ENCODE data around the gene ARPC2. TPM values are rescaled to one million over a fixed set of nuclear protein-coding genes. Genes with fewer than 3 reads are reported as not detected.
"Not testable (repeated sequence)": the region's sequence is repeated elsewhere in the genome, so short reads cannot be mapped to it uniquely, and the experiment has no call there.

Gene ARPC2
- 100 to 1,000 TPM; 210 to 284 (median 246) TPM for total RNA-seq

GRCh38 chr2:218216674-218217359 lies at the start of gene ARPC2:
ARPC2 (plus strand) TSS chr2:218217189; CDS start chr2:218217471, 282 bp downstream.
- H3K27me3 ChIP-seq = no peaks in the 10 kb centered on the region
- peak within 1 kb of the TSS; percentile 72 to 94 (median 92) for H3K4me3 ChIP-seq
- H3K4me1 ChIP-seq = peaks cover 0 to 42% (median 23%) of the 10 kb centered on the region in 4 donors
- H3K9me3 ChIP-seq = no peaks in the 10 kb centered on the region
- H3K27ac ChIP-seq = peak within 1 kb of the TSS; percentile 96 to 100 (median 96)
- peaks cover 0 to 7% (median 0%) of the 10 kb centered on the region in 3 donors for H3K36me3 ChIP-seq
- DNase-seq = peak; percentile 94 to 98 (median 97)
- TF ChIP-seq, protein P1, sequence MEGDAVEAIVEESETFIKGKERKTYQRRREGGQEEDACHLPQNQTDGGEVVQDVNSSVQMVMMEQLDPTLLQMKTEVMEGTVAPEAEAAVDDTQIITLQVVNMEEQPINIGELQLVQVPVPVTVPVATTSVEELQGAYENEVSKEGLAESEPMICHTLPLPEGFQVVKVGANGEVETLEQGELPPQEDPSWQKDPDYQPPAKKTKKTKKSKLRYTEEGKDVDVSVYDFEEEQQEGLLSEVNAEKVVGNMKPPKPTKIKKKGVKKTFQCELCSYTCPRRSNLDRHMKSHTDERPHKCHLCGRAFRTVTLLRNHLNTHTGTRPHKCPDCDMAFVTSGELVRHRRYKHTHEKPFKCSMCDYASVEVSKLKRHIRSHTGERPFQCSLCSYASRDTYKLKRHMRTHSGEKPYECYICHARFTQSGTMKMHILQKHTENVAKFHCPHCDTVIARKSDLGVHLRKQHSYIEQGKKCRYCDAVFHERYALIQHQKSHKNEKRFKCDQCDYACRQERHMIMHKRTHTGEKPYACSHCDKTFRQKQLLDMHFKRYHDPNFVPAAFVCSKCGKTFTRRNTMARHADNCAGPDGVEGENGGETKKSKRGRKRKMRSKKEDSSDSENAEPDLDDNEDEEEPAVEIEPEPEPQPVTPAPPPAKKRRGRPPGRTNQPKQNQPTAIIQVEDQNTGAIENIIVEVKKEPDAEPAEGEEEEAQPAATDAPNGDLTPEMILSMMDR (IDR thresholded peaks at IDR 0.05) = peak in 4 of 6 experiments; percentile 16 to 64 (median 58)
- peak; percentile 90 to 93 for TF ChIP-seq POLR2A (IDR thresholded peaks at IDR 0.05)

- no peaks in the 10 kb centered on the region for H3K4me1 ChIP-seq
- H3K4me3 ChIP-seq = no peak overlapping the region
- no peaks in the 10 kb centered on the region for H3K27me3 ChIP-seq
- no peak for DNase-seq
- TF ChIP-seq, protein P1 (IDR thresholded peaks at IDR 0.05) = no peak
- TF ChIP-seq POLR2A (IDR thresholded peaks at IDR 0.05) = no peak
- no peaks in the 10 kb centered on the region for H3K36me3 ChIP-seq
- no peak overlapping the region for H3K27ac ChIP-seq
- H3K9me3 ChIP-seq = no peaks in the 10 kb centered on the region
Measured at GRCh38 chr2:218168016-218168415, 49.0 kb upstream of the ARPC2 start.

DNA sequence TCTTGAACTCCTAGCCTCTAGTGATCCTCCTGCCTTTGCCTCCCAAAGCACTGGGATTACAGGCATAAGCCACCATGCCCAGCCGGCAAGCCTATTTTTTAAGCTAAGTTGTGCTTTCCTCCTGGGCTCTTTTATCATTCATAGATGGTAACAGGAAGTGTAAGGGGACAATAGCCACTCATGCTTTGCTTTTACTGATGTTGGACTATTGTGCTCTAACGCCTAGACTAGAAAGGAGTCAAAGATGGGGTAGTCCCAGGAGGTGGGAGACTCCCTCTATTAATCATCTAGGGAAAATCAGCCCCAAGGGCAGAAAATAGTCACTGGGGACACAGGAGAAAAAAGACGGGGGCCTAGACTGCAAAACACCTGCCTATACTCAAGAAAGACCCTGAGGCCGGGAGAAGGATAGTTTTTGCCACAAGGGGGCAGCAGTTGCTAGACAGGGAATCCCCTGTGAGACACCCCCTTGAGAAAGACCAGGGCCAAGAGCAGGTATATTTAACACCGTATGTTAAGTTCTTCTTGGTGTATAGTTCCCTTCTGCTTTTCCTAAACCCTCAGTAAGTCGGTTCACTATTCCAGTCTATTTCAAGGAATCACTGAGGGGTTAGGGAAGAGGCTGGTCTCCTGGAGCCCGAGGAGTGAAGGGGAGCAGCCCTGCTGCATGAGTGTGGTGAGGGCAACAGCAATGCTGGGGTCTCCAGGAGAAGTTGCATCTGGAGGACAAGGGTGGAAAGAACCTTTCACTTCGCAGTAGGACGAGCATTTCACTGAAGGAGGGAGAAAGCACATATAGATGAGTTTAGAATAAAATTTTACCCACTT lies 48.1 kb upstream of the ARPC2 start:
- H3K27me3 ChIP-seq = no peaks in the 10 kb centered on the region
- no peak for TF ChIP-seq POLR2A (IDR thresholded peaks at IDR 0.05)
- TF ChIP-seq, protein P1 (IDR thresholded peaks at IDR 0.05) = peak in 5 of 6 experiments; percentile 34 to 70 (median 46)
- DNase-seq = peak in 2 of 3 donors; percentile 68 to 84
- H3K4me1 ChIP-seq = no peaks in the 10 kb centered on the region
- H3K9me3 ChIP-seq = no peaks in the 10 kb centered on the region
- H3K27ac ChIP-seq = no peak overlapping the region
- H3K4me3 ChIP-seq = no peak overlapping the region
- H3K36me3 ChIP-seq = no peaks in the 10 kb centered on the region

- peak in 1 of 3 donors; percentile 61 for DNase-seq
- no peaks in the 10 kb centered on the region for H3K36me3 ChIP-seq
- TF ChIP-seq, protein P1 (IDR thresholded peaks at IDR 0.05) = no peak
- TF ChIP-seq POLR2A (IDR thresholded peaks at IDR 0.05) = no peak
- H3K4me3 ChIP-seq = no peak overlapping the region
- no peaks in the 10 kb centered on the region for H3K27me3 ChIP-seq
- H3K9me3 ChIP-seq = no peaks in the 10 kb centered on the region
- no peaks in the 10 kb centered on the region for H3K4me1 ChIP-seq
- H3K27ac ChIP-seq = no peak overlapping the region
Measured at GRCh38 chr2:218169757-218170546, 47.0 kb upstream of the ARPC2 start.

DNA sequence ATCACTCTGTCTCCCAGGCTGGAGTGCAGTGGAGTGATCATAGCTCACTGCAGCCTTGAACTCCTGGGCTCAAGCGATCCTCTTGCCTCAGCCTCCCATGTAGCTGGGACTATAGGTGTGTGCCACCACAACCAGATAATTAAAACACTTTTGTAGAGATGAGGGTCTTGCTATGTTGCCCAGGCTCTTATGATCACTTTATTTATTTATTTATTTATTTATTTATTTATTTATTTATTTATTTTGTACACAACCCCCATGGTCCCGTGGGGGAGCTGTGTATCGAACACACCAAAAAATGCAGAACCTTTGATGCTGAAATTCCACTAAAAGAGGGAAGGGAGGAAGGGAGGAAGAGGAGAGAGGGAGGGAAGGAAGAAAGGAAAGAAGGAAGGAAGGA lies 45.2 kb upstream of the ARPC2 start:
- not testable (repeated sequence) for H3K4me1 ChIP-seq, H3K36me3 ChIP-seq, H3K9me3 ChIP-seq, H3K4me3 ChIP-seq, H3K27me3 ChIP-seq, H3K27ac ChIP-seq, DNase-seq
